Measurements from ENCODE around the gene JMY.

DNA sequence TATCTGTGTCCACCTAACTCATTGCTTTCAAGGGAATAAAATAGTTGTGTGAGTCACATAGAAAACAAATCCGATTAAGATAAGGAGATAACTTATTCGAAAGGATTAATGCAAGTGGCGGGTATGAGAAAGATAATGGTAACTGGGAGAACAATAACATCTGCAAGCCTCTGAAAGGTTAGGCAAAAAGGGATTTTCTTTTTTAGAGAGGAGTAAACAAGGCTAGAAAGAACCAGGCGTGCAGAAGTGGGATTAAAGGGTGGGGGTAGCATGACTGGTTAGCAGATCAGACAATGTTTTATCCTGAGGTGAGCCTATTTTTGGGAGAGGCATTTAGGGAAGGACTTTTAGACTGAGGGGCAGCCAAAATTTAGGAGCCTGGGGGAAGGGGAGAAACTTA lies 34.7 kb upstream of the JMY start:
- TF ChIP-seq EP300 (IDR thresholded peaks at IDR 0.05) = no peak
- TF ChIP-seq, protein P1, sequence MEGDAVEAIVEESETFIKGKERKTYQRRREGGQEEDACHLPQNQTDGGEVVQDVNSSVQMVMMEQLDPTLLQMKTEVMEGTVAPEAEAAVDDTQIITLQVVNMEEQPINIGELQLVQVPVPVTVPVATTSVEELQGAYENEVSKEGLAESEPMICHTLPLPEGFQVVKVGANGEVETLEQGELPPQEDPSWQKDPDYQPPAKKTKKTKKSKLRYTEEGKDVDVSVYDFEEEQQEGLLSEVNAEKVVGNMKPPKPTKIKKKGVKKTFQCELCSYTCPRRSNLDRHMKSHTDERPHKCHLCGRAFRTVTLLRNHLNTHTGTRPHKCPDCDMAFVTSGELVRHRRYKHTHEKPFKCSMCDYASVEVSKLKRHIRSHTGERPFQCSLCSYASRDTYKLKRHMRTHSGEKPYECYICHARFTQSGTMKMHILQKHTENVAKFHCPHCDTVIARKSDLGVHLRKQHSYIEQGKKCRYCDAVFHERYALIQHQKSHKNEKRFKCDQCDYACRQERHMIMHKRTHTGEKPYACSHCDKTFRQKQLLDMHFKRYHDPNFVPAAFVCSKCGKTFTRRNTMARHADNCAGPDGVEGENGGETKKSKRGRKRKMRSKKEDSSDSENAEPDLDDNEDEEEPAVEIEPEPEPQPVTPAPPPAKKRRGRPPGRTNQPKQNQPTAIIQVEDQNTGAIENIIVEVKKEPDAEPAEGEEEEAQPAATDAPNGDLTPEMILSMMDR (IDR thresholded peaks at IDR 0.05) = no peak
- TF ChIP-seq POLR2AphosphoS5 (IDR thresholded peaks at IDR 0.05) = no peak
- TF ChIP-seq POLR2A (IDR thresholded peaks at IDR 0.05; ENCODE audit: low read depth) = no peak

Measured in esophagus muscularis mucosa (tissue), 4 donors.